ENCODE measurements around the gene SH3RF3.

SH3RF3 gene

GRCh38 chr2:109522063-109522374 is 393.0 kb downstream of the SH3RF3 start:
- no peaks in the 10 kb centered on the region for H3K9me3 ChIP-seq (ENCODE audit: insufficient read depth, low read length)
- TF ChIP-seq YY1 (IDR thresholded peaks at IDR 0.05; ENCODE audit: insufficient read depth, insufficient read length) (no peak), SUZ12 (IDR thresholded peaks at IDR 0.05; ENCODE audit: extremely low read depth, insufficient read depth, insufficient read length) (no peak), ZNF274 (IDR thresholded peaks at IDR 0.05; ENCODE audit: low read depth, low read length) (no peak)

GRCh38 chr2:109523121-109523520 is 394.1 kb downstream of the SH3RF3 start:
- no peaks in the 10 kb centered on the region for H3K27me3 ChIP-seq (ENCODE audit: insufficient read depth, insufficient read length)
- TF ChIP-seq YY1 (IDR thresholded peaks at IDR 0.05; ENCODE audit: insufficient read depth, insufficient read length) (no peak), SUZ12 (IDR thresholded peaks at IDR 0.05; ENCODE audit: extremely low read depth, insufficient read depth, insufficient read length) (no peak), ZNF274 (IDR thresholded peaks at IDR 0.05; ENCODE audit: low read depth, low read length) (no peak)
- H3K4me1 ChIP-seq (ENCODE audit: insufficient read depth, insufficient read length) = no peaks in the 10 kb centered on the region
- H3K4me3 ChIP-seq (ENCODE audit: insufficient read length, low read depth) = no peak overlapping the region
- H3K36me3 ChIP-seq (ENCODE audit: insufficient read depth, insufficient read length, low read length) = no peaks in the 10 kb centered on the region
- H3K9ac ChIP-seq (ENCODE audit: insufficient read length, low read depth) = no peak overlapping the region
- DNase-seq (ENCODE audit: low read depth, low spot score) = no peak
- H3K9me3 ChIP-seq (ENCODE audit: insufficient read depth, low read length) = no peaks in the 10 kb centered on the region

More at GRCh38 chr2:109522063-109522374, 393.0 kb downstream of the SH3RF3 start:
- Histone ChIP-seq H3K4me3 (ENCODE audit: insufficient read length, low read depth) (no peak overlapping the region), H3K9ac (ENCODE audit: insufficient read length, low read depth) (no peak overlapping the region), H3K27me3 (ENCODE audit: insufficient read depth, insufficient read length) (peaks cover 3% of the 10 kb centered on the region), H3K4me1 (ENCODE audit: insufficient read depth, insufficient read length) (peaks cover 4% of the 10 kb centered on the region), H3K36me3 (ENCODE audit: insufficient read depth, insufficient read length, low read length) (no peaks in the 10 kb centered on the region)
- no peak for DNase-seq (ENCODE audit: low read depth, low spot score)

- TF ChIP-seq ZNF274 (IDR thresholded peaks at IDR 0.05; ENCODE audit: low read depth, low read length) (no peak), YY1 (IDR thresholded peaks at IDR 0.05; ENCODE audit: insufficient read depth, insufficient read length) (no peak), SUZ12 (IDR thresholded peaks at IDR 0.05; ENCODE audit: extremely low read depth, insufficient read depth, insufficient read length) (no peak)
- Histone ChIP-seq H3K4me3 (ENCODE audit: insufficient read length, low read depth) (no peak overlapping the region), H3K9ac (ENCODE audit: insufficient read length, low read depth) (no peak overlapping the region), H3K4me1 (ENCODE audit: insufficient read depth, insufficient read length) (no peaks in the 10 kb centered on the region), H3K36me3 (ENCODE audit: insufficient read depth, insufficient read length, low read length) (no peaks in the 10 kb centered on the region), H3K9me3 (ENCODE audit: insufficient read depth, low read length) (no peaks in the 10 kb centered on the region), H3K27me3 (ENCODE audit: insufficient read depth, insufficient read length) (no peaks in the 10 kb centered on the region)
- no peak for DNase-seq (ENCODE audit: low read depth, low spot score)
Measured at GRCh38 chr2:109523536-109524361, 394.7 kb downstream of the SH3RF3 start.

- Histone ChIP-seq H3K4me1 (ENCODE audit: insufficient read depth, insufficient read length) (no peaks in the 10 kb centered on the region), H3K27me3 (ENCODE audit: insufficient read depth, insufficient read length) (no peaks in the 10 kb centered on the region), H3K9ac (ENCODE audit: insufficient read length, low read depth) (no peak overlapping the region), H3K9me3 (ENCODE audit: insufficient read depth, low read length) (no peaks in the 10 kb centered on the region), H3K36me3 (ENCODE audit: insufficient read depth, insufficient read length, low read length) (no peaks in the 10 kb centered on the region), H3K4me3 (ENCODE audit: insufficient read length, low read depth) (no peak overlapping the region)
- no peak for DNase-seq (ENCODE audit: low read depth, low spot score)
- TF ChIP-seq SUZ12 (IDR thresholded peaks at IDR 0.05; ENCODE audit: extremely low read depth, insufficient read depth, insufficient read length) = no peak
- no peak for TF ChIP-seq YY1 (IDR thresholded peaks at IDR 0.05; ENCODE audit: insufficient read depth, insufficient read length)
- no peak for TF ChIP-seq ZNF274 (IDR thresholded peaks at IDR 0.05; ENCODE audit: low read depth, low read length)
Measured at GRCh38 chr2:109525836-109526235, 396.8 kb downstream of the SH3RF3 start.

GRCh38 chr2:109526442-109526970 is 397.5 kb downstream of the SH3RF3 start:
- Histone ChIP-seq H3K36me3 (ENCODE audit: insufficient read depth, insufficient read length, low read length) (no peaks in the 10 kb centered on the region), H3K9me3 (ENCODE audit: insufficient read depth, low read length) (no peaks in the 10 kb centered on the region), H3K4me1 (ENCODE audit: insufficient read depth, insufficient read length) (no peaks in the 10 kb centered on the region), H3K4me3 (ENCODE audit: insufficient read length, low read depth) (no peak overlapping the region), H3K9ac (ENCODE audit: insufficient read length, low read depth) (no peak overlapping the region), H3K27me3 (ENCODE audit: insufficient read depth, insufficient read length) (no peaks in the 10 kb centered on the region)
- no peak for DNase-seq (ENCODE audit: low read depth, low spot score)
- no peak for TF ChIP-seq ZNF274 (IDR thresholded peaks at IDR 0.05; ENCODE audit: low read depth, low read length)
- no peak for TF ChIP-seq YY1 (IDR thresholded peaks at IDR 0.05; ENCODE audit: insufficient read depth, insufficient read length)
- TF ChIP-seq SUZ12 (IDR thresholded peaks at IDR 0.05; ENCODE audit: extremely low read depth, insufficient read depth, insufficient read length) = no peak

- H3K4me3 ChIP-seq (ENCODE audit: insufficient read length, low read depth) = no peak overlapping the region
- H3K9me3 ChIP-seq (ENCODE audit: insufficient read depth, low read length) = no peaks in the 10 kb centered on the region
- H3K4me1 ChIP-seq (ENCODE audit: insufficient read depth, insufficient read length) = no peaks in the 10 kb centered on the region
- no peak overlapping the region for H3K9ac ChIP-seq (ENCODE audit: insufficient read length, low read depth)
- DNase-seq (ENCODE audit: low read depth, low spot score) = no peak
- H3K27me3 ChIP-seq (ENCODE audit: insufficient read depth, insufficient read length) = no peaks in the 10 kb centered on the region
- no peaks in the 10 kb centered on the region for H3K36me3 ChIP-seq (ENCODE audit: insufficient read depth, insufficient read length, low read length)
- TF ChIP-seq ZNF274 (IDR thresholded peaks at IDR 0.05; ENCODE audit: low read depth, low read length) = no peak
- no peak for TF ChIP-seq YY1 (IDR thresholded peaks at IDR 0.05; ENCODE audit: insufficient read depth, insufficient read length)
- no peak for TF ChIP-seq SUZ12 (IDR thresholded peaks at IDR 0.05; ENCODE audit: extremely low read depth, insufficient read depth, insufficient read length)
Measured at GRCh38 chr2:109527079-109527478, 398.1 kb downstream of the SH3RF3 start.

- H3K36me3 ChIP-seq (ENCODE audit: insufficient read depth, insufficient read length, low read length) = no peaks in the 10 kb centered on the region
- no peak overlapping the region for H3K4me3 ChIP-seq (ENCODE audit: insufficient read length, low read depth)
- H3K9ac ChIP-seq (ENCODE audit: insufficient read length, low read depth) = no peak overlapping the region
Measured at GRCh38 chr2:109527846-109528705, 399.1 kb downstream of the SH3RF3 start.

More at GRCh38 chr2:109527846-109528705, 399.1 kb downstream of the SH3RF3 start:
- Histone ChIP-seq H3K9me3 (ENCODE audit: insufficient read depth, low read length) (no peaks in the 10 kb centered on the region), H3K27me3 (ENCODE audit: insufficient read depth, insufficient read length) (no peaks in the 10 kb centered on the region), H3K4me1 (ENCODE audit: insufficient read depth, insufficient read length) (no peaks in the 10 kb centered on the region)
- TF ChIP-seq ZNF274 (IDR thresholded peaks at IDR 0.05; ENCODE audit: low read depth, low read length) = no peak
- no peak for TF ChIP-seq YY1 (IDR thresholded peaks at IDR 0.05; ENCODE audit: insufficient read depth, insufficient read length)
- TF ChIP-seq SUZ12 (IDR thresholded peaks at IDR 0.05; ENCODE audit: extremely low read depth, insufficient read depth, insufficient read length) = no peak
- DNase-seq (ENCODE audit: low read depth, low spot score) = no peak

Data from NT2/D1 (cell line).